C4-2B (cell line): ENCODE measurements around the gene SFSWAP.

Experiments used
- H3K27ac ChIP-seq: fragments of 450-650 bp; 2 replicates; pipeline ENCODE4 v1.5.1; 2017
- CTCF ChIP-seq: fragments of 450-650 bp; conservative IDR thresholded peaks from 2 replicates; pipeline ENCODE4 v1.5.1; 2017; ENCODE audit warnings: mild to moderate bottlenecking
- ZFX ChIP-seq: fragments of 450-650 bp; IDR thresholded peaks from 2 replicates; pipeline ENCODE4 v1.6.1; 2017

Gene SFSWAP

GRCh38 chr12:131758016-131758739 is 47.3 kb downstream of the SFSWAP start:
- no peak overlapping the region for H3K27ac ChIP-seq
- TF ChIP-seq ZFX = no peak

- H3K27ac ChIP-seq = no peak overlapping the region
- TF ChIP-seq CTCF (no peak), ZFX (no peak)
Measured at GRCh38 chr12:131759176-131759575, 48.3 kb downstream of the SFSWAP start.

GRCh38 chr12:131761638-131762037 is 50.7 kb downstream of the SFSWAP start:
- no peak for TF ChIP-seq CTCF
- no peak for TF ChIP-seq ZFX
- H3K27ac ChIP-seq = no peak overlapping the region

- TF ChIP-seq ZFX (no peak), CTCF (no peak)
- no peak overlapping the region for H3K27ac ChIP-seq
Measured at GRCh38 chr12:131764738-131765137, 53.8 kb downstream of the SFSWAP start.

- H3K27ac ChIP-seq = no peak overlapping the region
- no peak for TF ChIP-seq ZFX
- TF ChIP-seq CTCF = no peak
Measured at GRCh38 chr12:131765961-131766360, 55.1 kb downstream of the SFSWAP start.

- no peak for TF ChIP-seq ZFX
- TF ChIP-seq CTCF = no peak
- no peak overlapping the region for H3K27ac ChIP-seq
Measured at GRCh38 chr12:131766382-131767107, 55.7 kb downstream of the SFSWAP start.

- no peak for TF ChIP-seq CTCF
Measured at GRCh38 chr12:131770120-131770519, 59.2 kb downstream of the SFSWAP start.

More at GRCh38 chr12:131770120-131770519, 59.2 kb downstream of the SFSWAP start:
- H3K27ac ChIP-seq = no peak overlapping the region
